ENCODE results near the gene RPS16.
"Not testable (repeated sequence)": the region's sequence is repeated elsewhere in the genome, so short reads cannot be mapped to it uniquely, and the experiment has no call there.

The RPS16 gene

GRCh38 chr19:39472746-39473442 is 37.1 kb upstream of the RPS16 start:
- no peak overlapping the region for H3K9ac ChIP-seq (ENCODE audit: low read depth, low read length)
- no peak overlapping the region for H3K4me2 ChIP-seq (ENCODE audit: low read length)
- no peaks in the 10 kb centered on the region for H3K4me1 ChIP-seq (ENCODE audit: control insufficient read depth, insufficient read depth, low read length)
- no peak overlapping the region for H3K4me3 ChIP-seq (ENCODE audit: low read length)
- H3K36me3 ChIP-seq (ENCODE audit: insufficient read depth, low read length) = peaks cover 84% of the 10 kb centered on the region
- no peaks in the 10 kb centered on the region for H3K9me3 ChIP-seq (replicated peaks; ENCODE audit: low read length)
- no peaks in the 10 kb centered on the region for H3K27me3 ChIP-seq (ENCODE audit: control insufficient read depth, insufficient read depth, low read length)

- Histone ChIP-seq H3K4me1 (ENCODE audit: control insufficient read depth, insufficient read depth, low read length) (no peaks in the 10 kb centered on the region), H3K27me3 (ENCODE audit: control insufficient read depth, insufficient read depth, low read length) (no peaks in the 10 kb centered on the region), H3K36me3 (ENCODE audit: insufficient read depth, low read length) (peaks cover 91% of the 10 kb centered on the region), H3K4me2 (ENCODE audit: low read length) (no peak overlapping the region), H3K4me3 (ENCODE audit: low read length) (no peak overlapping the region), H3K9ac (ENCODE audit: low read depth, low read length) (no peak overlapping the region), H3K9me3 (replicated peaks; ENCODE audit: low read length) (no peaks in the 10 kb centered on the region)
Observed at GRCh38 chr19:39471756-39472536, 36.2 kb upstream of the RPS16 start.

GRCh38 chr19:39470724-39471339 is 35.1 kb upstream of the RPS16 start:
- no peaks in the 10 kb centered on the region for H3K4me1 ChIP-seq (ENCODE audit: control insufficient read depth, insufficient read depth, low read length)
- H3K36me3 ChIP-seq (ENCODE audit: insufficient read depth, low read length) = peaks cover 91% of the 10 kb centered on the region
- H3K4me3 ChIP-seq (ENCODE audit: low read length) = no peak overlapping the region
- no peak overlapping the region for H3K9ac ChIP-seq (ENCODE audit: low read depth, low read length)
- no peak overlapping the region for H3K4me2 ChIP-seq (ENCODE audit: low read length)
- H3K9me3 ChIP-seq (replicated peaks; ENCODE audit: low read length) = no peaks in the 10 kb centered on the region
- H3K27me3 ChIP-seq (ENCODE audit: control insufficient read depth, insufficient read depth, low read length) = no peaks in the 10 kb centered on the region

GRCh38 chr19:39469567-39469966 is 33.8 kb upstream of the RPS16 start:
- Histone ChIP-seq H3K9ac (ENCODE audit: low read depth, low read length) (no peak overlapping the region), H3K27me3 (ENCODE audit: control insufficient read depth, insufficient read depth, low read length) (no peaks in the 10 kb centered on the region), H3K4me1 (ENCODE audit: control insufficient read depth, insufficient read depth, low read length) (no peaks in the 10 kb centered on the region), H3K36me3 (ENCODE audit: insufficient read depth, low read length) (peaks cover 95% of the 10 kb centered on the region), H3K4me2 (ENCODE audit: low read length) (no peak overlapping the region), H3K9me3 (replicated peaks; ENCODE audit: low read length) (no peaks in the 10 kb centered on the region), H3K4me3 (ENCODE audit: low read length) (no peak overlapping the region)

- Histone ChIP-seq H3K9ac (ENCODE audit: low read depth, low read length) (no peak overlapping the region), H3K27me3 (ENCODE audit: control insufficient read depth, insufficient read depth, low read length) (no peaks in the 10 kb centered on the region), H3K36me3 (ENCODE audit: insufficient read depth, low read length) (peaks cover 93% of the 10 kb centered on the region), H3K9me3 (replicated peaks; ENCODE audit: low read length) (no peaks in the 10 kb centered on the region), H3K4me2 (ENCODE audit: low read length) (no peak overlapping the region), H3K4me1 (ENCODE audit: control insufficient read depth, insufficient read depth, low read length) (no peaks in the 10 kb centered on the region), H3K4me3 (ENCODE audit: low read length) (no peak overlapping the region)
Observed at GRCh38 chr19:39469036-39469435, 33.3 kb upstream of the RPS16 start.

- H3K4me1 ChIP-seq (ENCODE audit: control insufficient read depth, insufficient read depth, low read length) = no peaks in the 10 kb centered on the region
- H3K27me3 ChIP-seq (ENCODE audit: control insufficient read depth, insufficient read depth, low read length) = no peaks in the 10 kb centered on the region
- no peak overlapping the region for H3K4me2 ChIP-seq (ENCODE audit: low read length)
- H3K9me3 ChIP-seq (replicated peaks; ENCODE audit: low read length) = no peaks in the 10 kb centered on the region
- no peak overlapping the region for H3K4me3 ChIP-seq (ENCODE audit: low read length)
- no peak overlapping the region for H3K9ac ChIP-seq (ENCODE audit: low read depth, low read length)
- peaks cover 88% of the 10 kb centered on the region for H3K36me3 ChIP-seq (ENCODE audit: insufficient read depth, low read length)
Observed at GRCh38 chr19:39467941-39468340, 32.2 kb upstream of the RPS16 start.

- Histone ChIP-seq H3K4me2 (ENCODE audit: low read length) (no peak overlapping the region), H3K9ac (ENCODE audit: low read depth, low read length) (no peak overlapping the region), H3K9me3 (replicated peaks; ENCODE audit: low read length) (no peaks in the 10 kb centered on the region), H3K27me3 (ENCODE audit: control insufficient read depth, insufficient read depth, low read length) (no peaks in the 10 kb centered on the region), H3K4me3 (ENCODE audit: low read length) (no peak overlapping the region), H3K36me3 (ENCODE audit: insufficient read depth, low read length) (peaks cover 77% of the 10 kb centered on the region), H3K4me1 (ENCODE audit: control insufficient read depth, insufficient read depth, low read length) (no peaks in the 10 kb centered on the region)
Observed at GRCh38 chr19:39465956-39466747, 30.4 kb upstream of the RPS16 start.

- no peak overlapping the region for H3K4me3 ChIP-seq (ENCODE audit: low read length)
- H3K9ac ChIP-seq (ENCODE audit: low read depth, low read length) = no peak overlapping the region
- H3K9me3 ChIP-seq (replicated peaks; ENCODE audit: low read length) = no peaks in the 10 kb centered on the region
- H3K4me1 ChIP-seq (ENCODE audit: control insufficient read depth, insufficient read depth, low read length) = no peaks in the 10 kb centered on the region
- H3K36me3 ChIP-seq (ENCODE audit: insufficient read depth, low read length) = peaks cover 73% of the 10 kb centered on the region
- H3K4me2 ChIP-seq (ENCODE audit: low read length) = no peak overlapping the region
- H3K27me3 ChIP-seq (ENCODE audit: control insufficient read depth, insufficient read depth, low read length) = no peaks in the 10 kb centered on the region
Observed at GRCh38 chr19:39463403-39463802, 27.7 kb upstream of the RPS16 start.

- H3K36me3 ChIP-seq (ENCODE audit: insufficient read depth, low read length) = peaks cover 49% of the 10 kb centered on the region
- H3K9ac ChIP-seq (ENCODE audit: low read depth, low read length); H3K9me3 ChIP-seq (replicated peaks; ENCODE audit: low read length): not testable (repeated sequence)
Observed at GRCh38 chr19:39451257-39451656, 15.5 kb upstream of the RPS16 start.

GRCh38 chr19:39449116-39449797 is 13.5 kb upstream of the RPS16 start:
- peaks cover 26% of the 10 kb centered on the region for H3K4me1 ChIP-seq (ENCODE audit: control insufficient read depth, insufficient read depth, low read length)
- H3K9ac ChIP-seq (ENCODE audit: low read depth, low read length) = no peak overlapping the region
- peaks cover 43% of the 10 kb centered on the region for H3K36me3 ChIP-seq (ENCODE audit: insufficient read depth, low read length)
- H3K4me2 ChIP-seq (ENCODE audit: low read length) = no peak overlapping the region
- no peak overlapping the region for H3K4me3 ChIP-seq (ENCODE audit: low read length)
- H3K9me3 ChIP-seq (replicated peaks; ENCODE audit: low read length) = no peaks in the 10 kb centered on the region
- no peaks in the 10 kb centered on the region for H3K27me3 ChIP-seq (ENCODE audit: control insufficient read depth, insufficient read depth, low read length)

More at GRCh38 chr19:39451257-39451656, 15.5 kb upstream of the RPS16 start:
- not testable (repeated sequence) for H3K27me3 ChIP-seq (ENCODE audit: control insufficient read depth, insufficient read depth, low read length); H3K4me3 ChIP-seq (ENCODE audit: low read length); H3K4me2 ChIP-seq (ENCODE audit: low read length)
- H3K4me1 ChIP-seq (ENCODE audit: control insufficient read depth, insufficient read depth, low read length) = peaks cover 24% of the 10 kb centered on the region

- Histone ChIP-seq H3K9me3 (replicated peaks; ENCODE audit: low read length) (no peaks in the 10 kb centered on the region), H3K9ac (ENCODE audit: low read depth, low read length) (no peak overlapping the region), H3K36me3 (ENCODE audit: insufficient read depth, low read length) (peaks cover 38% of the 10 kb centered on the region), H3K4me2 (ENCODE audit: low read length) (peak overlapping the region; percentile 34), H3K4me3 (ENCODE audit: low read length) (no peak overlapping the region), H3K4me1 (ENCODE audit: control insufficient read depth, insufficient read depth, low read length) (peaks cover 26% of the 10 kb centered on the region), H3K27me3 (ENCODE audit: control insufficient read depth, insufficient read depth, low read length) (no peaks in the 10 kb centered on the region)
Observed at GRCh38 chr19:39448271-39448670, 12.5 kb upstream of the RPS16 start.

All from skeletal muscle satellite cell (primary cell).